OCI-LY7 (cell line): ENCODE results near the gene APOL1. TPM values are rescaled to one million over a fixed set of nuclear protein-coding genes. Genes with fewer than 3 reads are reported as not detected.

Source experiments
- BruUV-seq: library from RNA; stranded (reverse); fragments of 400-500 nt; replicated peaks from 2 replicates; lab custom pipeline; 2021; lab: Mats Ljungman, UMichigan
- CTCF ChIA-PET: fragments of 300-600 bp; sonication (Branson Sonifier 250); formaldehyde crosslinking; loops from one replicate; lab custom pipeline; 2022; ENCODE audit warnings: antibody characterized with exemption; ENCODE audit not compliant: unreplicated experiment; lab: Charles Lee
- POLR2A ChIA-PET: fragments of 300-600 bp; sonication (Branson Sonifier 250); formaldehyde crosslinking; loops from one replicate; lab custom pipeline; 2022; ENCODE audit warnings: antibody characterized with exemption; lab: Charles Lee
- DNase-seq: peaks from one replicate; pipeline ENCODE4 v3.0.0-alpha.2; 2015; ENCODE audit warnings: low spot score
- H2AFZ ChIP-seq: fragments of 200-600 bp; sonication (generic), shearing (Covaris generic); 2 replicates; pipeline ENCODE4 v1.6.1; 2014; ENCODE audit warnings: mild to moderate bottlenecking, antibody characterized with exemption, low read length, moderate library complexity
- H3K27ac ChIP-seq: fragments of 200-600 bp; sonication (generic); 2 replicates; pipeline ENCODE4 v1.5.1; 2014; ENCODE audit warnings: mixed run types, low read depth, mild to moderate bottlenecking, moderate library complexity, low read length, inconsistent platforms; ENCODE audit not compliant: poor library complexity, severe bottlenecking
- H3K36me3 ChIP-seq: fragments of 200-600 bp; sonication (generic); 2 replicates; pipeline ENCODE4 v1.6.1; 2014; ENCODE audit warnings: mild to moderate bottlenecking, antibody characterized with exemption, low read length, moderate library complexity, mixed read lengths; ENCODE audit not compliant: insufficient read depth
- H3K4me1 ChIP-seq: fragments of 200-600 bp; sonication (generic); 2 replicates; pipeline ENCODE4 v1.5.1; 2014; ENCODE audit warnings: mild to moderate bottlenecking, low read length; ENCODE audit not compliant: insufficient read depth, poor library complexity, severe bottlenecking
- H3K4me2 ChIP-seq: fragments of 200-600 bp; sonication (generic); 2 replicates; pipeline ENCODE4 v1.6.1; 2014; ENCODE audit warnings: mild to moderate bottlenecking, low read length
- H3K4me3 ChIP-seq: fragments of 200-600 bp; sonication (generic); 2 replicates; pipeline ENCODE4 v1.5.1; 2014; ENCODE audit warnings: mild to moderate bottlenecking, low read depth, low read length; ENCODE audit not compliant: poor library complexity, severe bottlenecking
- H3K79me2 ChIP-seq: fragments of 200-600 bp; sonication (generic); 2 replicates; pipeline ENCODE4 v1.6.1; 2016; ENCODE audit warnings: low read depth, mild to moderate bottlenecking, low read length, moderate library complexity, mixed read lengths; ENCODE audit not compliant: insufficient read depth
- H3K9me2 ChIP-seq: fragments of 200-600 bp; sonication (generic); 2 replicates; pipeline ENCODE4 v1.6.1; 2016; ENCODE audit warnings: mild to moderate bottlenecking, low read length, mixed read lengths; ENCODE audit not compliant: insufficient read depth
- H3K9me3 ChIP-seq: fragments of 200-600 bp; sonication (generic); 2 replicates; pipeline ENCODE4 v1.6.1; 2014; ENCODE audit warnings: mild to moderate bottlenecking, mixed run types, low read length, mixed read lengths
- H4K20me1 ChIP-seq: fragments of 200-600 bp; sonication (generic); 2 replicates; pipeline ENCODE4 v1.6.1; 2014; ENCODE audit warnings: mild to moderate bottlenecking, antibody characterized with exemption, low read length, moderate library complexity, mixed read lengths; ENCODE audit not compliant: insufficient read depth
- EZH2phosphoT487 ChIP-seq: fragments of 200-600 bp; sonication (generic); IDR thresholded peaks from 2 replicates; pipeline ENCODE4 v1.6.1; 2018; ENCODE audit warnings: low read depth, borderline replicate concordance, mild to moderate bottlenecking, mixed run types, antibody characterized with exemption, low read length, moderate library complexity, mixed read lengths
- intact Hi-C: fragments of 100-400 bp; cut with micrococcal nuclease; formaldehyde crosslinking; loops from one replicate; pipeline ENCODE4 v1.10.0; 2022; ENCODE audit not compliant: unreplicated experiment
- microRNA-seq: library from miRNA; unstranded; fragments of <30 nt; microRNA quantifications from one replicate; pipeline ENCODE4 v1.2.0, GENCODE V29; 2022; ENCODE audit warnings: borderline replicate concordance
- small RNA-seq: library from RNA; depleted of rRNA; stranded (forward); fragments of <200 nt; gene quantifications from one replicate; pipeline ENCODE3, GENCODE V24; 2014
- total RNA-seq, 2 experiments: library from RNA; depleted of rRNA in 1 of 2; stranded (reverse); fragments of >200 nt in 1 of 2; shearing (Covaris generic) in 1 of 2; gene quantifications; 2 replicates each; pipeline ENCODE4 v1.2.3, GENCODE V29; 2014 to 2022
- TF ChIP-seq, protein P1 (sequence below): fragments of 200-600 bp; sonication (generic); conservative IDR thresholded peaks from 2 replicates; pipeline ENCODE4 v1.5.1; 2014; ENCODE audit warnings: mild to moderate bottlenecking, antibody characterized with exemption, low read length, moderate library complexity, mixed read lengths

Gene APOL1
- total RNA-seq, 2 experiments from 2014 or later: 0.42 to 0.47 TPM

DNA sequence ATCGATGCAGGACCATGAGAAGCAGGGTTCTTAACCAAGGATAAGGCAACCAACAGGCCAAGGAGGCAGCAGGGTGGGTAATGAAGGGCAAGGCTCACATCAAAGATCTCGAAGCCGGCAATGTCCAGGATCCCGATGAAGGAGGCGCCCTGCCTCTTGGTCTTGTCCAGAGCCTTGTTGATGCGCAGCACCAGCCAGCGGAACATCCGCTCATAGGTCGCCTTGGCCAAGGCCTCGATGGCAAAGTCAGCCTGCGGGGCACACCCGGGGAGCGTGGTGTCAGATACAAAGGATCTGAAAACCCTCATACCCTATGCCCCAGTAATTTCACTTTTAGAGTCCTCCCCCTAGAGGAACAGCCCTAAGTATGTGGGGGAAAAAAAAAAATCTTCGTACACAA, 63.5 kb downstream of the APOL1 start:
- intact Hi-C loops: no loop called here
- POLR2A ChIA-PET: no interaction called here

More for the DNA sequence above, 63.5 kb downstream of the APOL1 start:
- Histone ChIP-seq H3K36me3 (peaks cover 93% of the 10 kb centered on the region), H3K79me2 (no peaks in the 10 kb centered on the region), H3K4me2 (no peak overlapping the region), H4K20me1 (no peaks in the 10 kb centered on the region), H3K9me3 (no peaks in the 10 kb centered on the region), H3K4me1 (no peaks in the 10 kb centered on the region), H2AFZ (no peak overlapping the region), H3K4me3 (no peak overlapping the region), H3K9me2 (no peaks in the 10 kb centered on the region), H3K27ac (no peak overlapping the region)
- no TSS peak for BruUV-seq
- CTCF ChIA-PET: no interaction called here
- no peak for DNase-seq
- TF ChIP-seq, protein P1, sequence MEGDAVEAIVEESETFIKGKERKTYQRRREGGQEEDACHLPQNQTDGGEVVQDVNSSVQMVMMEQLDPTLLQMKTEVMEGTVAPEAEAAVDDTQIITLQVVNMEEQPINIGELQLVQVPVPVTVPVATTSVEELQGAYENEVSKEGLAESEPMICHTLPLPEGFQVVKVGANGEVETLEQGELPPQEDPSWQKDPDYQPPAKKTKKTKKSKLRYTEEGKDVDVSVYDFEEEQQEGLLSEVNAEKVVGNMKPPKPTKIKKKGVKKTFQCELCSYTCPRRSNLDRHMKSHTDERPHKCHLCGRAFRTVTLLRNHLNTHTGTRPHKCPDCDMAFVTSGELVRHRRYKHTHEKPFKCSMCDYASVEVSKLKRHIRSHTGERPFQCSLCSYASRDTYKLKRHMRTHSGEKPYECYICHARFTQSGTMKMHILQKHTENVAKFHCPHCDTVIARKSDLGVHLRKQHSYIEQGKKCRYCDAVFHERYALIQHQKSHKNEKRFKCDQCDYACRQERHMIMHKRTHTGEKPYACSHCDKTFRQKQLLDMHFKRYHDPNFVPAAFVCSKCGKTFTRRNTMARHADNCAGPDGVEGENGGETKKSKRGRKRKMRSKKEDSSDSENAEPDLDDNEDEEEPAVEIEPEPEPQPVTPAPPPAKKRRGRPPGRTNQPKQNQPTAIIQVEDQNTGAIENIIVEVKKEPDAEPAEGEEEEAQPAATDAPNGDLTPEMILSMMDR: no peak
- TF ChIP-seq EZH2phosphoT487: no peak

Small RNA genes lying within 50 kb of the gene (microRNA-seq; reads per million reads assigned to microRNA genes)
- gene MIR6819: not detected

Small RNA genes lying within 50 kb of the gene (small RNA-seq; reads per million reads assigned to genes)
- not detected for gene MIR6819

Other genes starting within 250 kb of the APOL1 start
- gene RBFOX2, start 224.3 kb upstream of the APOL1 start, total RNA-seq (2014; rRNA removed; shearing (Covaris generic)): 74.3 and 78.7 TPM in 2 replicates
- gene RBFOX2, start 224.3 kb upstream of the APOL1 start, total RNA-seq (2022): 54.3 and 55.4 TPM in 2 replicates
- gene APOL3, start 92.4 kb upstream of the APOL1 start, total RNA-seq (2014; rRNA removed; shearing (Covaris generic)): 9.9 and 10.7 TPM in 2 replicates
- gene APOL3, start 92.4 kb upstream of the APOL1 start, total RNA-seq (2022): 14.4 and 19.6 TPM in 2 replicates
- gene APOL4, start 51.3 kb upstream of the APOL1 start, total RNA-seq (2014; rRNA removed; shearing (Covaris generic)): not detected in 2 replicates
- not detected in 2 replicates for gene APOL4, start 51.3 kb upstream of the APOL1 start, total RNA-seq (2022)
- gene APOL2, start 13.6 kb upstream of the APOL1 start, total RNA-seq (2014; rRNA removed; shearing (Covaris generic)): 11.8 and 14.9 TPM in 2 replicates
- gene APOL2, start 13.6 kb upstream of the APOL1 start, total RNA-seq (2022): 9.1 and 12.4 TPM in 2 replicates
- gene MYH9, start 134.8 kb downstream of the APOL1 start, total RNA-seq (2014; rRNA removed; shearing (Covaris generic)): 112 and 133 TPM in 2 replicates
- gene MYH9, start 134.8 kb downstream of the APOL1 start, total RNA-seq (2022): 213 and 223 TPM in 2 replicates
- gene TXN2, start 228.5 kb downstream of the APOL1 start, total RNA-seq (2014; rRNA removed; shearing (Covaris generic)): 32.0 and 33.4 TPM in 2 replicates
- 94.2 and 106 TPM in 2 replicates for gene TXN2, start 228.5 kb downstream of the APOL1 start, total RNA-seq (2022)